ENCODE measurements around the gene ADGRB3. TPM values are rescaled to one million over a fixed set of nuclear protein-coding genes. Genes with fewer than 3 reads are reported as not detected.

The ADGRB3 gene
- total RNA-seq, 1 donor from 2014 or later: 8.9 TPM

DNA sequence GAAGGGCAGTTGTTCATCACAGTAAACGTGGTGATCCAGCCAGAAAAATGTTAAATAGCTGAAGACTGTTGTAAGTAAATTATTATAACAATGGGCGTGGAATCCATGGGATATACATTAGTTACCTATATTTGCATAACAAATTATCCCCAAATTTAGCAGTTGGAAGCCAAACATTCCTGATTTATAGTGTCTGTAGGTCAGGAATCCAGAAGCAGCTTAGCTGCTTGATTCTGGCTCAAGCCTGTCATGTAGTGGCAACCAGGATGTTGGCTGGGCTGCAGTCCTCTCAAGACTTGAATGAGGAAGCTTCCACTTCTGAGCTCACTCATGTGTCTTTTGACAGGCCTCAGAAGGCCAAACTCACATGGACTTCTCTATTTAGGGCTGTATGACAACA is 6.9 kb upstream of the ADGRB3 start:
- H3K9me3 Mint-ChIP-seq (ENCODE audit: unreplicated experiment): no peaks in the 10 kb centered on the region
- no peak for DNase-seq (ENCODE audit: extremely low spot score, unreplicated experiment)

DNA sequence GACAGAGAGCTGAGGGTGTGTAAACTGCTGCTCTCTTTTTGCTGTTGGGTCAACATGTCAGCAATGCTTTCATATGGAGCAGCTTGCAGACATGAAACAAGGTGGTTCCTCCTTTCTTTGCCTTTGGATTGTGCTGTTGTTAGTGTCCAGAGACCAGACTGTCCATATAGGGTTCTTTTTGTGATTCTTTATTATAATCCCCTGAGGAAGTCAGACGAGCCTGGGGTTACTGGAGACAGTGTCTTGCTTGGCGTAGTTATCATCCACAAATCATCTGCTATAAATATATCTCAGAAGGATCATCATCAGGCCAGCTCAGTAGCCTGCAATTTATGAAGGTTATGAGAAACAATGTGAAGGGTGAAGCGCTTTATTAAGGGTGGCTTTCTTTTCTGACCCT is 2.3 kb upstream of the ADGRB3 start:
- no peaks in the 10 kb centered on the region for H3K9me3 Mint-ChIP-seq (ENCODE audit: unreplicated experiment)
- H3K36me3 Mint-ChIP-seq (ENCODE audit: unreplicated experiment): no peaks in the 10 kb centered on the region
- TF ChIP-seq, protein P1, sequence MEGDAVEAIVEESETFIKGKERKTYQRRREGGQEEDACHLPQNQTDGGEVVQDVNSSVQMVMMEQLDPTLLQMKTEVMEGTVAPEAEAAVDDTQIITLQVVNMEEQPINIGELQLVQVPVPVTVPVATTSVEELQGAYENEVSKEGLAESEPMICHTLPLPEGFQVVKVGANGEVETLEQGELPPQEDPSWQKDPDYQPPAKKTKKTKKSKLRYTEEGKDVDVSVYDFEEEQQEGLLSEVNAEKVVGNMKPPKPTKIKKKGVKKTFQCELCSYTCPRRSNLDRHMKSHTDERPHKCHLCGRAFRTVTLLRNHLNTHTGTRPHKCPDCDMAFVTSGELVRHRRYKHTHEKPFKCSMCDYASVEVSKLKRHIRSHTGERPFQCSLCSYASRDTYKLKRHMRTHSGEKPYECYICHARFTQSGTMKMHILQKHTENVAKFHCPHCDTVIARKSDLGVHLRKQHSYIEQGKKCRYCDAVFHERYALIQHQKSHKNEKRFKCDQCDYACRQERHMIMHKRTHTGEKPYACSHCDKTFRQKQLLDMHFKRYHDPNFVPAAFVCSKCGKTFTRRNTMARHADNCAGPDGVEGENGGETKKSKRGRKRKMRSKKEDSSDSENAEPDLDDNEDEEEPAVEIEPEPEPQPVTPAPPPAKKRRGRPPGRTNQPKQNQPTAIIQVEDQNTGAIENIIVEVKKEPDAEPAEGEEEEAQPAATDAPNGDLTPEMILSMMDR (IDR thresholded peaks at IDR 0.05): no peak
- H3K4me1 Mint-ChIP-seq (ENCODE audit: unreplicated experiment): peaks cover 22% of the 10 kb centered on the region
- H3K27me3 Mint-ChIP-seq (ENCODE audit: unreplicated experiment): peaks cover 48% of the 10 kb centered on the region
- no peak overlapping the region for H3K4me3 Mint-ChIP-seq (ENCODE audit: unreplicated experiment)
- H3K27ac Mint-ChIP-seq (ENCODE audit: unreplicated experiment): no peak overlapping the region
- no peak for DNase-seq (ENCODE audit: extremely low spot score, unreplicated experiment)

More for the DNA sequence above, 6.9 kb upstream of the ADGRB3 start:
- Mint-ChIP-seq H3K36me3 (ENCODE audit: unreplicated experiment) (no peaks in the 10 kb centered on the region), H3K27me3 (ENCODE audit: unreplicated experiment) (peaks cover 38% of the 10 kb centered on the region), H3K4me3 (ENCODE audit: unreplicated experiment) (no peak overlapping the region), H3K27ac (ENCODE audit: unreplicated experiment) (no peak overlapping the region), H3K4me1 (ENCODE audit: unreplicated experiment) (no peaks in the 10 kb centered on the region)
- TF ChIP-seq, protein P1 (IDR thresholded peaks at IDR 0.05): no peak

DNA sequence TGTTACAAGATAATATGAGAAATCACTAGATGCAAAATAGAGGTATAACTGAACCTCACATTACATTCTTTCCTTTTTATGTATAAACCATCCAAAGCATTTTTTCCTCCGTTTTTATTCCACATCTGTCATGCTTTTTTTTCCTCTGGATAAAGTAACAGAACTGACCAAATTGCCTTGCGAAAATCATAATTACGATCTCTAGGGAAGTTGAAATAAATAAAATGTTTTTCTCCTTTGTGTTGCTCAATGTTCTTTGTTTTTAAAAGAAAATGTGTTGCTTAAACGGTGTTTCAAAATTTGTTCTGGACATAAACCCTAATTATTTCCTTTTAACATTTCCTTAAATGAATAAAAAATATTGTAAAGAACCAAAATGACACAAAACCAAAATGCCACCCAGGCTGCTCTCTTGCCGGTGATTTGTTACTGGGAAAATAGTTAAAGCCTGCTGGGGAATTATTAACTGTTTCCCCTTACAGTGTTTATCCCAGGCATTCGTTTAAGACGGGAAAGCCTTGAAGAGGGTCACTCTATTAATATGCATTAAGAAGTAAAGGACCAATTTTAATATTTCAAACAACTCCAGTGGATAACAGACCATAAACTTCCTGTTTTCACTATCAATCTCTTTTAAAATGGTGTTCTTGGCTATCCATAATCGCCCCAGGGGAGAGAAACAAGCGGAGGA is 1.7 kb upstream of the ADGRB3 start:
- DNase-seq (ENCODE audit: extremely low spot score, unreplicated experiment): no peak
- Mint-ChIP-seq H3K27ac (ENCODE audit: unreplicated experiment) (no peak overlapping the region), H3K27me3 (ENCODE audit: unreplicated experiment) (peaks cover 51% of the 10 kb centered on the region), H3K36me3 (ENCODE audit: unreplicated experiment) (peaks cover 3% of the 10 kb centered on the region), H3K4me3 (ENCODE audit: unreplicated experiment) (peak overlapping the region; percentile 94), H3K9me3 (ENCODE audit: unreplicated experiment) (no peaks in the 10 kb centered on the region), H3K4me1 (ENCODE audit: unreplicated experiment) (peaks cover 26% of the 10 kb centered on the region)
- TF ChIP-seq, protein P1 (IDR thresholded peaks at IDR 0.05): no peak

DNA sequence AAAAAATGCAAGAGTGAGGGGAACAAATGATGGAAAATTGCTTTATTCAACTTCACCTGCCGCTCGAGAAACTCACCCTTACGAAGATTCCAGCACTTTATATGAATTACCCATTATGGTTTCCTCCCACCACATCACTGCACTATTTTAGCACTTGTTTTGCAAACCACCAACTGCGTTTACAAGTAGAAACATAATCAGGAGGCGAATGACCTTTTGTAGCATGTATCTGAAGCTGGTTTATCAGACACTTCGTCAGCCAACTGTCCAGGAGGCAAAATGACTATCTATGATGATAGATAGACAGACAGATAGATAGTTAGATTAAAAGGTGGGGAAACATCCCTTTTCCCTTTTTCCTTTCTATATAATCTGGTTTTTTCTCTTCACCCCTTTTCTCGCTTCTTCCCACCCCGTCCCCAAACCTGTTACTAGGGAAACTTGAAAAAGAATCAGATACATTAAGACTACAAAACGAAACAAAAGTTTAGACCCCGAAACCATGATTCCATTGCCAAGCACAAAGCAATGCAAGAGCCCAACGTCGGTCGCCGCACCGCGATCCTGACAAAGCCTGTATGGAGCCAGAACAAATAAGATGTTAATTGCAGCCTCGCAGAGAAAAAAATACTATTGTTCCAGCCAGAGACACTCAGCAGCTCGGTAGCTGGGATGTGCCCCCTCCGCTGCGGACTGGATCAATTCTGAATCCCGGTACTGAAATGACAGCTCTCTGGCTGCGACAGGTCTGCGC is 933 bp upstream of the ADGRB3 start:
- TF ChIP-seq, protein P1 (IDR thresholded peaks at IDR 0.05): no peak
- no peak for DNase-seq (ENCODE audit: extremely low spot score, unreplicated experiment)
- peak overlapping the region; percentile 89 for H3K27ac Mint-ChIP-seq (ENCODE audit: unreplicated experiment)
- peak overlapping the region; percentile 94 for H3K4me3 Mint-ChIP-seq (ENCODE audit: unreplicated experiment)
- H3K27me3 Mint-ChIP-seq (ENCODE audit: unreplicated experiment): peaks cover 54% of the 10 kb centered on the region
- H3K9me3 Mint-ChIP-seq (ENCODE audit: unreplicated experiment): no peaks in the 10 kb centered on the region
- H3K4me1 Mint-ChIP-seq (ENCODE audit: unreplicated experiment): peaks cover 28% of the 10 kb centered on the region
- H3K36me3 Mint-ChIP-seq (ENCODE audit: unreplicated experiment): peaks cover 3% of the 10 kb centered on the region

DNA sequence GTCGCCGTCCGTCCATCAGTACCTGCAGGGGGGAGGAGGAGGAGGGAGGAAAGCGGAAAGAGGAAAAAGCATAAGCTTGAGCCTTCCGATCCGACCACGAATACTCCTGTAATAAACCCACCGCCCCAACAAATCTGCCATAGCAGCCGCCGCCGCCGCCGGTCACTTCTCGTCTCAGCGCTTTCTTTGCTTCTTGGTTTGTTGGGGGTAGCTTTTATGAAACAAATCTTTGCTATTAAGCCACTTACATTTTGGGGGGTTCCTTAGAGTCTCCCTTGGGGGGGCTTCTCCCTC is 277 bp downstream of the ADGRB3 start:
- H3K4me1 Mint-ChIP-seq (ENCODE audit: unreplicated experiment): peaks cover 39% of the 10 kb centered on the region
- DNase-seq (ENCODE audit: extremely low spot score, unreplicated experiment): no peak
- TF ChIP-seq, protein P1 (IDR thresholded peaks at IDR 0.05): no peak
- H3K4me3 Mint-ChIP-seq (ENCODE audit: unreplicated experiment): peak overlapping the region; percentile 93
- H3K36me3 Mint-ChIP-seq (ENCODE audit: unreplicated experiment): peaks cover 11% of the 10 kb centered on the region
- H3K27me3 Mint-ChIP-seq (ENCODE audit: unreplicated experiment): peaks cover 58% of the 10 kb centered on the region
- no peaks in the 10 kb centered on the region for H3K9me3 Mint-ChIP-seq (ENCODE audit: unreplicated experiment)
- peak overlapping the region; percentile 70 for H3K27ac Mint-ChIP-seq (ENCODE audit: unreplicated experiment)

All from osteocyte (in vitro differentiated cells).